Fibroblast of skin of scalp (primary cell): ENCODE measurements around the gene CHST15.

ENCODE experiments used
- DNase-seq: peaks from one replicate; pipeline ENCODE4 v3.0.0-alpha.2; 2013

CHST15 gene

DNA sequence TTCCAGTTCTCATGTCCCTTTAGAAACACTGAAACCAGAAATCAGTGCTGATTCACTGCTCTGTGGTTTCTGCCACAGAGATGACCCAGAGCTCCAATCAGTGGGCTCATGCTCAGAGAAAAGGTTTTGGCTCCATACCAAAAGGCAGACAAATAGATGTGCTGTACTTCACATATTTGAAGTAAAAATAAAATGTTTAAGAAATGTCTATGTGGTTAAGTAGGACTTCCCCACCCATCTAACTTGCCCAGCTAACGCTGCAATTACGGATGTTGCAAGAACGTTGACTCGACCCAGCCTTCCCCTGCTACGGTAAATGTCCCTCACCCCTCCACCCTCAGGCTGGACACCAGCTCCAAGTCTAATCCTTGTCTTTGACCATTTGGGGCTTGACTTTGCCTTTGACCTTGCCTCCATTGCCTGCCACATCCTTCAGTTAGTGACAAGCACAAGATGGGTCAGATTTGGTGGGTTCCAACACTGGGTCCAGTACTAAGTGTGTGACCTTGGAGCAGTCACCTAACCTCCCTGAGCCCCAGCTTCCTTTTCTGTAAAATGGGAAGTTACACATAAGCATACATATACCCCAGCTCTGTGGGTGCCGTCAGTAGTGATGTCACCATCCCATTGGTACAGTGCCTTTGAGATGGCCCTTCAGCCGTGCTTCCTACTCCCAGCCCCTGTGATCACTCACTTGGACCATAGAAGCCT is 95.8 kb downstream of the CHST15 start:
- DNase-seq = peak; percentile 98

DNA sequence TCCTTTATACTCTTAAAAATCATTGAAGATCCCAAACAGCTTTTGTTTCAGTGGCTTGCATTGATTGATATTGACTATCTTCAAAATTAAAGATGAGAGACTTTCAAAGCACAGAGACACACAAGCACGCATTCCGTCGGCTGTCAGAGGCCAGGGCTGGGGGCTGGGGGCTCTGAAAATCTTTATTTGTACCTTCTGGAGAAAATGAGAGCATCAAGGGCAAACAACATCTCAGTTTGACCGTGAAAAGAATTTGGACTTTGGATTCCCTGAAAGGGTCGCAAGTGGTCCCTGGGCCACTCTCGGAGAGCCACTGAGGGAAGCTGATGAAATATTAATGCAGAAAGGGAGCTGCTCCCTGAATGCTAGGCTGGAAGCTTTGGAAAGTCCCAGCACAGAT is 96.4 kb downstream of the CHST15 start:
- no peak for DNase-seq

DNA sequence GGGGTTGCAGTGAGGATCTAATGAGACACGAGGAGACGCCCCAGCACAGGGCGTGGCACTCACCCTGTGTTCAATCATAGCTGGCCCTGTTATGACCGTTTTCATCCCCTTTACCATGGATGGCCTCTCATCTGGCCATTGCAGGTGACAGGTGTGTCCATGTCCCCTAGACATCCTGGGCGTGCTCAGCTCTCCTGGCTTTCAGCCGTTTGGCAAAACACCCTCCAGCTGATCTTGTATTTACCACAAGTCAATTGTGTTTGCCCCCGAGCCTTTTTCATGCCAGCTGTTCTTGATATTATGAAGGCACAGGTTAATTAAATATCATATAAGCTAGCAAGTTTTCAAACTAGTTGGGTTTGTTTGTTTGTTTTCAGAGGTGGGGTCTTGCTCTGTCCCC is 97.1 kb downstream of the CHST15 start:
- DNase-seq = no peak

DNA sequence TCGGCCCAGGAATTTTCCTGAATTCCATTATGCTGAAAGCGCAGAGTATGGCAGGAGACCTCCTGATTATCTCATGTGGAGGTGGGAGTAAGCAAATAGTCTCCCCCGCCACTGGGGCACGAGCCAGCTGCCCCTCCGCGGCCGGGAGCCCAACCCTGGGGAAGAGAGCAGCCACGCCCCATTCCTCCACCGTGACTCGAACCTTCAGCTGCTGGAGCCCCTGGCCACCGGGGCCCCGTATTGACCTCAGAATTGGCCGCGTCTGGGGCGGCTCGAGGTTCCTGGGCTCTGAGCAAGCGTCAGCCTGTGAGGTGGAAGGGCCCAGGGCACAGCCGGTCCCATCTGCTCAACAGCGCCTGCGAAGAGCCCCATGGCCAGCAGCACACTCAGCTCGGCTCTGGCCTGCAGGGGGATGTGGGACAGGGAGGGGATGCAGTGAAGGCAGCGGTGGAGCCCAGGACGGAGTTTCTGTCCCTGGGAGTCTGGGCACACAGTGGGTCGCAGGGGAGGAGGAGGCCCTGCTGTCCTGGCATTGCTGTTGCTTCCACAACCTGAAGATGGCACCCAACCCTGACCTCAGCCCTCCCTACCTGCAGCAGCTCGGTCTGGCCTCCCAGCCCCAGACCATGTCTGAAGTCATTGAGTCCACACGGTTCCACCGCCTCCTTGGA is 97.8 kb downstream of the CHST15 start:
- peak; percentile 83 for DNase-seq

DNA sequence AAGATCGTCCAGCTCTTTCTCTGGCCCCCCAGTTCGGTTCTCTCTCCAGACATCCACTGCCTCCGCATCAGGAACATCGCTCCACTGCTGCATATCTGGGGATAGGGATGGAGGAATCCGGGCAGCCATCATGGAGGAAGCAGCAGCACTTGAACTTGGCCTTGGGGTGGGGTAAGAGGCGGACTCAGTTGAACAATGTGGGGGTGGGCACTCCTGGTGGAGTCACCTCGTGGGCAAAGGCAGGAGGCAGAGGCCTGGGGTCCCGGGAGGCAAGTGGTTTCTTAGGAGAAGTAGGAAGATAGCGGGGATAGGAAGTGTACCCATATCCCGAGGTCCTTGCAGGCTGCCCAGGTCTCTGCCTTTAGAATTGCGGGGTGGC is 98.3 kb downstream of the CHST15 start:
- DNase-seq = no peak

DNA sequence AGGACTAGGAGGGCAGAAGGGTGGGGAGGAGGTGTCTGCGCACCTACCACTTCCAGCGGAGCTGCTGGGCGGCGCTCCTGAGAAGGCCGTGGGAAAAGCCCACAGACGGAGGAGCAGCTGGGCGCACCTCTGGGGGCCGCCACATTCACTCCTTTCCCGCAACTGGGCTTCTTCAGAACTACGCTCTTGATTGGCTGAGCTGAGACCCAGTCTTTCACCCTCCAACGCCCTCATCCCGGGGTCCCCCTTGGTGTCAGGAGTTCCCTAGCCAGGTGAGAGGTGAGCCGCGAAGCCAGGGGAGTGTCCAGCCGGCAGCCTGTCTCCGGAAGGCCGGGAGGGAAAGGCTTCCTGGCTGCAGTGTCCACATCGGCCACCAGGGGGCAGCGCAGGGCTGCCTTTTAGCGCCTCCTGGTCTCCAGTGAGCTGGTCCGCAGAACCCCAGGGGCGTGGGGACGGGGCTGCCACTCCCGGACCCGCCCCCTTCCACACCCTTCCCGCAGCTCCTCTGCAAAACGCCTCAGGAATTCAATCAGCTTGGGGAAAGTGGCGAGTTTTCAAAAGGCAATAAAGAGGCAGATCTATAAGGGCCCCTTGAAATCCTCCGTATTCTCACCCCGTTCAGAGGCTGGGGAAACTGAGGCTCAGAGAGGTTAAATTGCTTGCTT is 98.8 kb downstream of the CHST15 start:
- peak; percentile 87 for DNase-seq

DNA sequence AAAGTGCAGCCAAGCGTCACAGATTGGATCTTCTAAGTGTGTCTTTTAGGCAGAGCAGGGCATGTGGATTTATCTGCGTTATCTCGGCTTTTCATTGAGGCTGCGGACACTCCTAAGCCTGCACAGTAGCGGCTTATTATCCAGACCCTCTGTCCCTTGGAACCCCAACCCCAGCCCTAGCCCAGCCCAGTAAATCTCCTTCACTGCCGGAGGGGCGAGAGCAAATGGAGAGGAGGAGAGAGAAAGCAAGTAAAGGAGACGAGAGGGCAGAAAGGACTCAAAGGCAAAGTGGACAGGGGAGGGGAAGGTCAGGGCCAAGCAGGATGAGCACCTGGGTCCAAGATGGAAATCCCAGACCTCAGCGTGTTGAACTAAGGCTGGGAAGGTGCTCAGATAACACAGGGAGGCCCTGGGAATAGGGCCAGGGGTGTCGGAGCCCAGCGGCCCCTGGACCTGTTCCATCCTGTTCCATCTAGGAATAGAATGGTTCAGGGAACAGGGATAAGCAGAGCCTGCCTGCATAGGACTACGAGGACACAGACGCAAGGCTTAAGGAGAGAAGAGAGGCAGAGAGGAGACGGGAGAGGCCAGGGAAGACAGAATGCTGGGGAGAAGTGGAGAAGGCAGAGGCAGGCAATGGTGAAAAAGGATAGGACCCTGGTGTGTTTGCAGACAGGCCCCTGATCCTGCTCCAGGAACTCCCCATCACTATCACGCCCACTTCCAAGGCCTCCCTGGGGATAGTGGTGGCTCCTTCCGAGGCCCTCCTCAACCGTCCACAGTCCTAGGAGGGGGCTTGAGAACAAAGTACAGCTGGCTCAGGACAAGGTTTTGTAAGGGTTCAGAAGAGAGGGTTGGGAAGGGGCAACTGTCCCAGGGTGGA is 99.6 kb downstream of the CHST15 start:
- DNase-seq = no peak

DNA sequence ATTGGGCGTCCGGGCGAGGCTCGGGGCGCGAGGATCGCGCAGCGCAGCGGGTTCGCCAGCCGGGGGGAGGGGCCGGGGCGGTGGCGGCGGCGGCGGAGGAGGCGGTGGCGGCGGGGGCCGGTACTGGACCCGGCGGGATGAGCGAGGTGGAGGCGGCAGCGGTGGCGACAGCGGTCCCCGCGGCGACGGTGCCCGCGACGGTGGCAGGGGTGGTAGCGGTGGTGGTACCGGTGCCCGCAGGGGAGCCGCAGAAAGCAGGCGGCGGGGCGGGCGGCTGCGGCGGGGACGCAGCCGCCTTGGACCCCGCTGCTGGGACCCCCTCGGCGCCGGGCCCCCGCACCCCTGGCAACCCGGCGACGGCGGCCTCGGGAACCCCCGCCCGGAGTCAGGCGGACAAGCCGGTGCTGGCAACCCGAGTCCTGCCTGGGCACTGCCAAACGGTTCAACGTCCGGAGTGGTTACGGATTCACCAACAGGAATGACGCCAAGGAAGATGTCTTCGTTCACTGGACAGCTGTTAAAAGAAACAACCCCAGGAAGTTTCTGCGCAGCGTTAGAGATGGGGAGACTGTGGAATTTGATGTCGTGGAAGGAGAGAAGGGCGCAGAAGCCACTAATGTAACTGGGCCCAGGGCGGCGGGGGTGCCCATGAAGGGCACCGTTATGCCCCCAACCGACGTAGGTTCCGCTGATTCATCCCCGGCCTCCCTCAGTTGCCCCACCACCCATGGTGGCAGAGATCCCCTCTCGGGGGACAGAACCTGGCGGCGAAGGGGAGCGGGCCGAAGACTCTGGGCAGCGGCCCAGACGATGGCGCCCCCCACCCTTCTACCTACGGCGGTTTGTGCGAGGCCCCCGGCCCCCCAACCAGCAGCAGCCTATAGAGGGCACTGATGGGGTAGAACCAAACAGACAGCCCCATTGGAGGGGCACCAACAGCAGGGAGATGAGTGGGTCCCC is 101.5 kb downstream of the CHST15 start:
- no peak for DNase-seq

DNA sequence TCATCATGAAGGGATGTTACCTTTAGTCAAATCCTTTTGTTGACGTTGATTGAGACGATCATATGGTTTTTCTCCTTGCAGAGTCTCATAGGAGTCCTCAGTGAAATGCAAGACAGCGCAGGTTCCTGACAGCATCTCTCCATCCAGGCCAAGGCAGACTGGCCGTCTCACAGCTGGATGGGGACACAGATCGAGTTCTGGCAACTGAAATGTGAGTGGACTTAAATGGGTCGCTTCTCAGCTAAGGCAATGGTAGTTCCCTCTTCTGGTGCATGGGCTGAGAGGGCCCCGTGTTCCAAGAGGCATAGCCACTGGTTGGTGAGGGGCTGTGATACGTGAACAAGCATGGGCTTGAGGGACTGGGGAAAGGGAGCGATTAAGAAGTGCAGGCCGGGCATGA is 102.5 kb downstream of the CHST15 start:
- DNase-seq = no peak

DNA sequence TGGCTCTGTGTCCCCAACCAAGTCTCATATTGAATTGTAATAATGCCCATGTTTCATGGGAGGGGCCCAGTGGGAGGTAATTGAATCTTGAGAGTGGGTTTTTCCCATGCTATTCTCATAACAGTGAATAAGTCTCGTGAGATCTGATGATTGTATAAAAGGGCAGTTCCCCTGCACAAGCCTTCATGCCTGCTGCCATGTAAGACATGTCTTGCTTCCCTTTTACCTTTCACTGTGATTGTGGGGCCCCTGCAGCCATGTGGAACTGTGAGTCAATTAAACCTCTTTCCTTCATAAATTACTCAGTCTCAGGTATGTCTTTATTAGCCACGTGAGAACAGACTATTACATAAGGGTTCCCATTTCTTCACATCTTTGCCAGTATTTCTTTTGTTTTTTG is 104.7 kb downstream of the CHST15 start:
- DNase-seq = no peak

DNA sequence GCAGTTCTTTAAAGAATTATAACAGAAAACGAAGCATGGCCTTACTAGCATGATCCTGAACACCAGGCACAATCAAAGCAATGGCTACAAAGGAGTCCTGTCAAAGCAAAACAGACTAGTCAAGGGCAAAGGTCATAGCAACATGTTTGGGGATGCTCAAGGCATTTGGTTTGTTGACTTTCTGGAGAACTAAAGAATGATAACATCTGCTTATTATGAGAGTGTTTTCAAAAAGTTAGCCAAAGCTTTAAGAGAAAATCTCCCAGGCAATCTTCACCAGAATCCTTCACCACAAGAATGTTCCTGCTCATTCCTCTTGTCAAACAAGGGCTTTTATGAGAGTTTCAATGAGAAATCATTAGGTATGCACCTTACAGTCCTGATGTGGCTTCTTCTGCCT is 106.7 kb downstream of the CHST15 start:
- DNase-seq = no peak

DNA sequence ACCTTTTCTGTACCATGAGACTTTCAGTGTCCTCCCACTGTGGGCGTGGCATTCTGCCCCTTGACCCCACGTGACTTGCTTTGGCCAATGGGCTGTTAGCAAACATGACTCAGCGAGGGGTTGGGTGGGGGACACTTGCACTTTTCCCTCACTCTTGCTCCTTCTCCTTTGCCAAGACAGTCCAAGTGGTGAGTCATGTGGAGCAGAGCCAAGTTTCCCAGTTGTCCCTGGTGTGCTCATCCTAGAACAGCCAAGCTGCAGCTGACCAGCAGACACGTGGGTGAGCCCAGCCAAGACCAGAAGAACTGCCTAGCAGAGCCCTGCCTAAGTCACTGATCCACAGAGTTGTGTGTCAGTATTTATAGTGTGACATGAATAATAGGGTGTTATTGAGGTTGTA is 119.0 kb downstream of the CHST15 start:
- DNase-seq = peak; percentile 74

DNA sequence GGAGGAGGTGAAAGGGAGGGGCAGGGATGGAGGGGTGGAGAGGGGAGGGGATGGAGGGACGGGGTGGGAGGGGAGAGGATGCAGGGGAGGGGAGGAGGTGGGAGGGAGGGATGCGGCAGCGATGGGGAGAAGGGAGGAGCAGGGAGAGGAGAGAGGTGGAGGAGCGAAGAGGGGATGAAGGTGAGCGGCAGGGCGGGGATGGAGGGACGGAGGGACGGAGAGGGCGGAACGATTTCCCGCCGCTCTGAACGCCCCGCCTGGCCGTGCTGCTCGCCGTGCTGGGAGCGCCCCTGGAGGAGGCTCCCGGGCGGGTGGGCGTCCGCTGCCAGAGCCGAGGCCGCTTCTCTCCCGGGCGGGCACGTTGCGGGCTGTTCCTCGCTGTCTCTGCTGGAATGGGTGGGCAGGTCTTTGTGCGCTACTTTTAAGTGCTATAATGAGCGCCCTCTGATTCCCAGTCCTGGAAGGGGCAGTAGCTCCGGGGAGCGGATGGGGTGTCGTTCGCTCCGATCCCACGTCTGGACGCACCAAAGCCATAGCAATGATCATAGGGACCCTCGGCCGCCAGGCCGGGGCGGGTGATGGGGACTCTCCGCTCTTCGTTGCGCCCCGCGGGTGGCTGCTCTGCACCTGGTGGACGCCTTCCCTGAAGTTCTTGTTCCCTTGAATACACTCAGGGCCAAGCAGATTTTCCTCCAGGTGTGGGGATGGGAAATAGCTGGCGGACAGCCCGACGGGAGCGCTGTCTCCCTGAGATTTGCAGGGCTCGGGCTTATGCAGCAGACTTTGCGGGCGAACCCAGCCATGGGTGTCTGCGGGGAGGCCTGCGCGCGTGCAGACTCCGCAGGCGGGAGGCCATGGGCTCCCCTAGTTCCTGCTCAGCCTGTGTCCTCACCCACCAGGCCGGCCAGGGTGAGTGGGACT is 120.7 kb downstream of the CHST15 start:
- no peak for DNase-seq

DNA sequence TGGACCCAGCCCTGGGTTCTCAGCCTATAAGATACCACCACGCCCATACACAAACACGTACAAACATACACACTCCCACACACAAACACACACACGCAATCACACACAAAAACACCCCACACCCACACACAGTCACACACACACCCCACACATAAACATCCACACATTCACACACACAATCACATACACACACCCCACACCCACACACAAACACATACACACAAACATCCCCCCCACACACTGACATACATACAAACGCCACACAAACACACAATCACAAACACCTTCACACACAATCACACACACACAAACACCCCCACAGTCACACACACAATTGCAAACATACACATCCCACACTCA is 122.5 kb downstream of the CHST15 start:
- DNase-seq = no peak

DNA sequence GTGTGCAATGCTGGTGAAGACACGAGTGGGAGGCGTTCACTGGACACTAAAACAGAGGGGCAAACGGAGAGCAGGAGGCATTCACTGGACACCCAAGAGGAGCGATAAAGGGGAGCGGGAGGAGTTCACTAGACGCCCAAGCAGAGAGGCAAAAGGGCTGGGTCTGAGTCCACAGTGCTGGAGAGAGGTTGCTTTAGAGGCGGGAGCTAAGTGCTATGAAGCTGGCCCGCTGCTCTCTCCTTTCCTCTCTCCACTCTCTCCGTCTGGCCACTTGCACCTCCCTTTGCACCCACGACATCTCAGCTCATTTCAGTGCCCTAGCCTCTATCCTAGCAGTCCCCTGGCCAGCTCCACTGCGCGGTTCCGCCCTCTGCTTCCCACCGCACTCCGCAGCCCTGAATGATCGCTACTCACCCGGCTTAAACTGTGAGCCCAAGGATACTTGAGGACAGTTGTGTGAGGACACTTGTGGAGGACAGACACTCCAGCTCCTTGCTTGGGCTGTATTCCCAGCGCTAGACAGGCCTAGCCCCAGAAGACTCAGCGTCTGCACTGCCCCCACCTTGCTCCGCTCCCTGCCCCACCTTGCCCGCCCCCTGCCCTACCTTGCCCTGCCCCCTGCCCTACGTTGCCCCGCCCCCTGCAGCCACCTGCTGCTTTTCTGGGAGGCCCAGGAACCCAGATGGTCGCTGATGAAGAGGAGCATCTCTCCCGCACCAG is 123.0 kb downstream of the CHST15 start:
- DNase-seq = no peak

DNA sequence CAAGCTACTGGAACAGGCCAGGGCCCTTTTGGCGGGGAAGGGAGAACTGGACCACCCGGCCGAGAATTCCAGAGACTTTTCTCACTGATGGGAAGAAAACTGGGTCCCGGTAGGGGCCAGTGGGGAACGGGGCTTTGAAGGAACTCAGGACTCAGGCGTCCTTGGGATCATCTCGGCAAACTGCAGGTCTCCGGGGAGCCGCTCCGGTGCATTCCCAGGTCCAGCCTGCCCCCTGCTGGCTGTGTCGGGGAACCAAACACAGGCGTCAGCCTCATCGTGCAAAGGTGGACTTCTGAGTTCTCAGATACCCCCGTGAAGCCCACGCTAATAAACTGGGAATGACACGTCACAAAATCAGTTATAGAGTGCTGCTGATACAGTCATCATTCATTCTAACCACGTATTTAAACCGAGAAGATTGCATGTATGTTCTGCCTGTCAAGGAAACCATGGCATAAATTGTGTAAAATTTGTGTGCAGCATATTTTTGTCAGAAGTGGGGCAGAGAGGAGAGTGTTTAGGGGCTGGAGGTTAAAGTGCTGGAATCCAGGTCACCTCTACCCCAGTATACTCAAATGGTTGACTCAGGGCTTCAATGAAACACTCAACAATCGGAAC is 125.7 kb downstream of the CHST15 start:
- DNase-seq = peak; percentile 56

DNA sequence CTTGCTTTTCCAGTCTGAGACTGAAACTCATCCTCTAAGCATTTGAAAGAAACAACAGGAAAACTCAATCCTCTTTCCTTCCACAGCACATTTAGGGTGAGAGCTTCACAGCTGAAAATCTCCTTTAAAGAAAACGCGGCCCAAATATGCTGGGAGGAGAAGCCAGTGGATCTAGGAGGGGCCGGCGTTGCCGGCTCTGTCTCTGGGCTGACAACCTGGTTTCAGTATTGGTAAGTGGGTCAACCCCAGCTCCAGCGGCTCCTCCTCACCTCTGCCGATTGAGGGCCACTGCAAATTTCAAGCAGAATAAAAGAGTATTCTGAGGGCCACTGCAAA is 126.5 kb downstream of the CHST15 start:
- no peak for DNase-seq

DNA sequence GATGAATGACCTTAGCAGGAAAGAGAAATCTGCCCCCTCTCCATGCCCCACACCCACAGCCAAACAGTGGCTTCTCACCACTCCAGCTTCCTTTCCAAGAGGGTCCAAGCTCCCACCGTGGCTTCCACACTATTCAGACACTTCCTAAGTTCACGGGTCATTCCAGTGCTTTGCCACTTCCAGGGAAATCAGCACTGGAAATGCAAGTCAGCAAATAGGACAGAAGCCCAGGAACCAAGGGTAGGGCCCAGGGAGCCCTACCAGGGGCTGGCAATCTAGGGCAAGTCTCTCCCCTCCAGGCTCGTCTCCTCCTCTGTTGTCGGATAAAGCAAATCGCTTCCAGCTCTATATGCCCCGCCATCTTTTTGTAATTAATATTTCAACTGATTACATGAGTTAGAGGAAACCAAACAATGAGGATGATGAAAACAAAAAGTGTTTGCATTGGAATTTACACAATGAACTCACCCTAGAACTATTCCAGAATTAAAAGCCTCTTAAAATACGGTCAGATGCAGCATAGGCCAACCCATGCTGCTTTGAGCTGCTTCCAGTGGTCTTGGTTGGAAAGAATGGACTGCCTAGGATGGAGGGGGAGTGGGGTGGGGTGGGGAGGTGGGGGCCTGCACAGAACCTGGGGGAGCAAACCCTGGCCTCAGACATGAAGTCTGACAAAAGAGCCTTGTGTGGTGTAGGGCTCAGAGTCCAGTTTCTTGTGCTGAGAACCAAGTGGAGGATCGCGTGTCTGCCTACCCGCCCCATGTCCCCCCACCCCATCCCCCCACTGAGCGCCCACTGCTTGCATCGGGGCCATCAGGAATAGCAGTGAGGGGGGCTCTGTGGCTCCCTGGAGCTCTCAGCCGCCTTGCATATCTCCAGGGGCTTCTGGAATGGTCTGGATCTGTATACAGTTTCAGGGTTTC is 127.2 kb downstream of the CHST15 start:
- DNase-seq = peak; percentile 39

DNA sequence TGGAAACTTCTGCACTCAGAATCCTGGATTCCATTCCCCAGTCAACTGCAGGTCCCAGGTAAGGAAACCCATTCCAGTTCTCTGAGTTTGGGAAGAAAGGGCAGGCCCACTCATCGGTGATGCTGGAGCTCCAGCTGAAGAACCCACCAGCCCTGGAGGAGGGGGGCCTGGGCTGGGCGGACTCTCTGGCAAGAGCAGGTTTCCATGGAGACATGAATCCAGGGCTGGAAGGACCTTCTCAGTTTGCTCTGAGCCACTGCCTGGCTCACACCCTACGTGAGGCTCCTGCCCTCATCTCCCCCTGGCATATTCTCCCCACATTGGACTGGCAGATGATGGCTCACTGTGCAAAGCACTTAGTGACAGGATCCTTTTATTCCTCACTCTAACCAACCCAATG is 128.4 kb downstream of the CHST15 start:
- no peak for DNase-seq
